ENCODE measurements around the gene SLX4IP. TPM values are rescaled to one million over a fixed set of nuclear protein-coding genes. Genes with fewer than 3 reads are reported as not detected.

The SLX4IP gene
- total RNA-seq, 4 donors from 2014 or later: 1.3 to 3.0 (median 1.9) TPM

DNA sequence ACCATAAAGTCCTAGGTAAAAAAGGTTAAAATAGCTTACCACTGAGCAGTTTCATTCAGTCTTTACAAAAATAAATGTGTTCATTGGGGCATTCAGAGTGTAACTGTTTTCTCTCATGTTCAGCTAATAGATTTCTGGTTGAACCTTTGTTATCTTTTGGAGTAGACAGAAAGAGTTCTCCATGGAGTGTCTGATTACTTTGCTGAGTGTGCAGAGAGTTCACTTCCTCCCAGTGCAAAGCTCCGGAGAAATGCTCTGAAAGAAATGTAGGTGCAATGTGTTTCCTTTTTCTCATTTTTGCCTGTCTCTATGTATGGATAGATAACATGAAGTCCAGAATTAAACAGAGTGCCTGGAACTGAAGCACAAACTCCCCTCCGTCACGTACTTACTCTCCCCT, 186.0 kb downstream of the SLX4IP start:
- Histone ChIP-seq H3K27ac (no peak overlapping the region), H3K27me3 (no peaks in the 10 kb centered on the region), H3K4me3 (no peak overlapping the region), H3K9me3 (no peaks in the 10 kb centered on the region), H3K36me3 (no peaks in the 10 kb centered on the region), H3K4me1 (no peaks in the 10 kb centered on the region)
- TF ChIP-seq, protein P1, sequence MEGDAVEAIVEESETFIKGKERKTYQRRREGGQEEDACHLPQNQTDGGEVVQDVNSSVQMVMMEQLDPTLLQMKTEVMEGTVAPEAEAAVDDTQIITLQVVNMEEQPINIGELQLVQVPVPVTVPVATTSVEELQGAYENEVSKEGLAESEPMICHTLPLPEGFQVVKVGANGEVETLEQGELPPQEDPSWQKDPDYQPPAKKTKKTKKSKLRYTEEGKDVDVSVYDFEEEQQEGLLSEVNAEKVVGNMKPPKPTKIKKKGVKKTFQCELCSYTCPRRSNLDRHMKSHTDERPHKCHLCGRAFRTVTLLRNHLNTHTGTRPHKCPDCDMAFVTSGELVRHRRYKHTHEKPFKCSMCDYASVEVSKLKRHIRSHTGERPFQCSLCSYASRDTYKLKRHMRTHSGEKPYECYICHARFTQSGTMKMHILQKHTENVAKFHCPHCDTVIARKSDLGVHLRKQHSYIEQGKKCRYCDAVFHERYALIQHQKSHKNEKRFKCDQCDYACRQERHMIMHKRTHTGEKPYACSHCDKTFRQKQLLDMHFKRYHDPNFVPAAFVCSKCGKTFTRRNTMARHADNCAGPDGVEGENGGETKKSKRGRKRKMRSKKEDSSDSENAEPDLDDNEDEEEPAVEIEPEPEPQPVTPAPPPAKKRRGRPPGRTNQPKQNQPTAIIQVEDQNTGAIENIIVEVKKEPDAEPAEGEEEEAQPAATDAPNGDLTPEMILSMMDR (IDR thresholded peaks at IDR 0.05): no peak
- TF ChIP-seq POLR2AphosphoS5 (IDR thresholded peaks at IDR 0.05): no peak
- 83 to 95% methylated on average over 1 to 3 of the region's 3 CpGs for WGBS, 2 donors (ENCODE audit: low coverage in 1 of 2)
- no peak for ATAC-seq

DNA sequence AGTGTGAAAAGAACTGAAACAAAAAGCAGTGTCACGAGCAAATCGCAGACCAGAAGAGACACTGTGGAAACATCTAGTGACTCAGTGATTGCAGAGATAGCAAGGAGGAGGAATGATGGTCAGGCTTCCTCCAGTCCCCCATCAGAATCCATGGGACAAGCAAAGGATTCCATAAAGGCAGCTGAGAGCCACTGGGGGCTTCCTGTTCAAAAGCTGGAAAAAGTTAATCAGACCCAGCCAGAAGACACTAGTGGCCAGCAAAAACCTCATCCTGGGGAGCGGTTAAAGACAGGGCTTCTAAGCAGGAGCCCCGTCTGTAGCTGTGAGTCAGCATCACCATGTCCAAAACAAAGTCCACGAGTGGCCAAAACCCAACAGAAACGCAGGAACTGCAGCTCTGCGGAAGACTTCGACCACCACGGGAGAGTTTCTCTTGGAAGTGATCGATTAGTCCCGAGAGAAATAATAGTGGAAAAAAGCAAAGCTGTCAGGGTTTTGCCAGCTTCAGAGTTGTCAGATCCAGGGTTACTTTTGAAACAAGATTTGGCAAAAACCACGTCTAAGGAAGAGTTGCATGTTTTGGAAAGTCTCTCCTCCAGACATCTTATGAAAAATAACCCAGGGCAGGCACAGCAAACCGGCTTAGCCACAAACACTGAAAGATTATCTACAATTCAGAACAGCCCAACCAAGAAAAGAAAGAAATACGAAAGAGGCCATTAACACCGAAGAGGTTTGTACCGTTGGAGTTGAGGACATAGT, 187.7 kb downstream of the SLX4IP start:
- Histone ChIP-seq H3K27ac (peak overlapping the region in 3 of 4 donors; percentile 52 to 71 (median 53)), H3K4me1 (no peaks in the 10 kb centered on the region), H3K27me3 (no peaks in the 10 kb centered on the region), H3K36me3 (no peaks in the 10 kb centered on the region), H3K9me3 (no peaks in the 10 kb centered on the region), H3K4me3 (peak overlapping the region in 1 of 2 donors; percentile 1)
- TF ChIP-seq EP300 (IDR thresholded peaks at IDR 0.05) (no peak), POLR2A (IDR thresholded peaks at IDR 0.05) (no peak), POLR2AphosphoS5 (IDR thresholded peaks at IDR 0.05) (no peak)
- TF ChIP-seq, protein P1 (IDR thresholded peaks at IDR 0.05): no peak
- WGBS, 2 donors (ENCODE audit: low coverage in 1 of 2): 27 to 53% methylated on average over 3 to 14 of the region's 16 CpGs
- ATAC-seq: peak; percentile 84

DNA sequence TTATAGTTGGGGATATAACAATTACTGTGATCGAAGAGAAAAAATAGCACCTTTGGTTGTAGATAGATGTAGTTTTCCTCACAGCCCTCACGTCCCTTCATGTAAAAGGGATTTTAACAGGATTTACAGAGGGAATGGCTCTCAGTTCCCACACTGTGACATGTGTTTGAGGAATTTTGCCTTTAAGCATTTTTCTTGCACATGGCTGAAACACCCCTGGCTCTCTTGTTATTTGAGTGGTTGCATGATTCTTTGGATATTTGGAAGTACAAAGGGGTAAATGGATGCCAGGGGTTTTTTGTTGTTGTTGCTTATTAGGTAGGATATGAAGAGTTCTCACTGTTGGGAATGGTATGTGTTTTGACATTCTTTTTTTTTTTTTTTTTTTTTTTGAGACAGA, 190.5 kb downstream of the SLX4IP start:
- Histone ChIP-seq H3K36me3 (no peaks in the 10 kb centered on the region), H3K27ac (no peak overlapping the region), H3K9me3 (no peaks in the 10 kb centered on the region), H3K27me3 (no peaks in the 10 kb centered on the region), H3K4me3 (no peak overlapping the region), H3K4me1 (no peaks in the 10 kb centered on the region)
- TF ChIP-seq POLR2AphosphoS5 (IDR thresholded peaks at IDR 0.05): no peak
- TF ChIP-seq POLR2A (IDR thresholded peaks at IDR 0.05): no peak
- TF ChIP-seq EP300 (IDR thresholded peaks at IDR 0.05): no peak
- TF ChIP-seq, protein P1 (IDR thresholded peaks at IDR 0.05): no peak
- ATAC-seq: no peak
- 96 to 100% methylated on average over 1 to 2 of the region's 2 CpGs for WGBS, 2 donors (ENCODE audit: low coverage in 1 of 2)

DNA sequence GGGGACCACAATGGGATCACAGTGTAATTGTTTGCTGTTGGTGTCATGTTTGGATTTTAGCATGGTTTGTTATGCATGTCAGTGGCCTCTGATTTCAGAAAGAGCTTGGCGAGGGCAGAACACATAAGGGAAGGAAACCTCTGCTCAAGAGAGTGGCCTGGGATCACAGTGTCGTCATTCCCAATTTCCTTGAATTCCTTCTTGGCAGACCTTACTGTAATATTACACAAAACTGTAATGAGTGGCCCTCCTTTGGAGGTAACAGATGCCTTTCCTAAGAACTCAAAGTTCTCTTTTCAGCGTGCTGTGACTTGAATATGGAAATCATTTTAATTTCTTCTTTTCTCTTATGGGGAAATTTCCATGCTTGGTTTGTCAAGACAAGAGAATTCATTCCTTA, 191.8 kb downstream of the SLX4IP start:
- ATAC-seq: peak; percentile 57
- no peak overlapping the region for H3K27ac ChIP-seq
- TF ChIP-seq POLR2AphosphoS5 (IDR thresholded peaks at IDR 0.05): peak; percentile 43
- TF ChIP-seq, protein P1 (IDR thresholded peaks at IDR 0.05): no peak
- H3K36me3 ChIP-seq: no peaks in the 10 kb centered on the region
- no peaks in the 10 kb centered on the region for H3K27me3 ChIP-seq
- no peaks in the 10 kb centered on the region for H3K9me3 ChIP-seq
- no peaks in the 10 kb centered on the region for H3K4me1 ChIP-seq
- no peak overlapping the region for H3K4me3 ChIP-seq
- 71 to 73% methylated on average over 2 to 3 of the region's 3 CpGs for WGBS, 2 donors (ENCODE audit: low coverage in 1 of 2)

DNA sequence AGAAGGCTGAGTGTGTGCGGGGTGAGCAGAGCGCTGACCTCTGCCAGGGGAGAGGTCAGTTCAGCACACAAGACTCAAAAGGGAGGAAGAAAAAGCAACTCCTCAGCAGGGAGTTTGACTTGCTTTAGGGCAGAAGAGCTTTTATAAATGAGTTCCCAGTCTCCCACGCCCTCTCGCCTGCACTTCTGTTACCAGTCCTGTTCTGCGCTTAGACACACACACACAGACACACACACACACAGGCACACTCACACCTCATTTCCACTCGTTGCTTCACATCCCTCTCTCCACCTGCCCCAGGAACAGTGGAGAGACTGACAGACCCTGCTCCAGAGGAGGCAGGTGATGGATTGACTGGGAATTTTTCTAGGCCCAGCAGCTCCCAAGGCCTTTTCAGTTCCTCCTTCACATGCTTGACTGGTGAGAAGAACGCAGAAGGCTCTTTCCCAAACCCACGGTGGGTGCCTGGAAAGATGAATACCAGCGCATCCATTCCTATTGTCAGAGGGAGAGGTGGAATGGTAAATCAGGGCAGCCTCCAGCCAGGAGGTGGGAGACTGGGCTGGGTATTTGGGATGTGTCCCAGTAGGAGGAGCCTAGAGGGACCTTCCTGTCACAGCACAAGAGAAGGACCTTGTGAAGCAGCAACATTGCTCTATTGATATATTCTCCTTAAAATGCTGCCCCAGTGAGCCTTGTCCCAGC, 195.0 kb downstream of the SLX4IP start:
- Histone ChIP-seq H3K36me3 (no peaks in the 10 kb centered on the region), H3K27ac (no peak overlapping the region), H3K9me3 (no peaks in the 10 kb centered on the region), H3K4me1 (peaks cover 0 to 19% (median 0%) of the 10 kb centered on the region in 3 donors), H3K4me3 (no peak overlapping the region), H3K27me3 (no peaks in the 10 kb centered on the region)
- TF ChIP-seq POLR2AphosphoS5 (IDR thresholded peaks at IDR 0.05): no peak
- no peak for TF ChIP-seq EP300 (IDR thresholded peaks at IDR 0.05)
- TF ChIP-seq, protein P1 (IDR thresholded peaks at IDR 0.05): no peak
- no peak for TF ChIP-seq POLR2A (IDR thresholded peaks at IDR 0.05)
- ATAC-seq: no peak
- 74 to 87% methylated on average over 3 to 9 of the region's 9 CpGs for WGBS, 2 donors (ENCODE audit: low coverage in 1 of 2)

All from gastroesophageal sphincter (tissue), 4 donors.